GM13977 (cell line): Measurements from ENCODE around the gene CORO2B.

Experiments used
- DNase-seq: peaks from one replicate; pipeline ENCODE4 v3.0.0; 2012; ENCODE audit warnings: low spot score
- in situ Hi-C: fragments of 300-500 bp; cut with MboI; formaldehyde crosslinking; loops from one replicate; pipeline ENCODE4 v1.12.0; 2022; ENCODE audit warnings: low sequenced_read_pairs, low pct_unique_long_range_greater_than_20kb, mixed read lengths, inconsistent platforms; ENCODE audit not compliant: unreplicated experiment
- TF ChIP-seq, protein P1 (sequence below): IDR thresholded peaks from 2 replicates; pipeline ENCODE4 v1.5.1; 2012; ENCODE audit warnings: mild to moderate bottlenecking, control low read depth; ENCODE audit not compliant: insufficient read depth; ENCODE audit errors: extremely low read depth, missing control alignments

CORO2B gene

DNA sequence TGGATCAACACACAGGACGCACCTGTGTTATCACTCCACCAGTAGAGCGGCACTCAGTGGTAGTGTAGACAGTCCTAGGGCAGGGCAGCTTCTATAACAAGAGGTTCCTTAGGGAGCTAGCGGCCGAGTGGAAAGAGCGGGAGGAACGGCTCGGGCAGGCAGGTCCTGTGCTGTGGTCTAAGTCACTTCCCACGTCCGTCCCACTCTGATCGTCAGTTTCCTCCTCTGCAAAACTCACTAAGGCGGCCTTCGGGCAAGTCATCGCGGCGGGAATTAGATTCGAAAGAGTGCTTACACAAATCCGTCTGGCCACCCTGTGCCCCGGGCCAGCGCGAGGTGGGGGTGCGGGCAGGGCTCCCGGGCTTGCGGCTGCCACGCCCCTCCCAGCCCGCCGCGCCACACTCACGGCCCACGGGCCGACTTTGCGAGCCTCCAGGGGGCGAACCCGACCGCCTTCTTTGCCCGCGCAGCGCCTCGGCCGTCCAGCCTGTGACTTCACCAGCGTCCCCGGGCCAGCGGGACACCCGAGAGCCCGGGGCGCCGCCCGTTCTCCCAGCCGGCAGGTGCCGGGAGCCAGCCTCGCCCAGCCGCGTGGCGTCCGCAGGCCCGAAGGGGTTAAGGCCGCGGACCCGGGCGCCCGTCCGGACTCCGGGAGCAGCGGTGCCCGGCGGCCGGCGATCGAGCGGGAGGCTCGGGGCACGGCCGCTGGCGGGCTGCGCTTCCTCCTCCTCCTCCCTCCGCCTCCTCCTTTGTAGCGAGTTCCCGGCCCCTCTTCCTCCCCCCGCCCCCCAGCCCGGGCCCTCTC lies 416 bp upstream of the CORO2B start:
- in situ Hi-C loops = no loop called here
- TF ChIP-seq, protein P1, sequence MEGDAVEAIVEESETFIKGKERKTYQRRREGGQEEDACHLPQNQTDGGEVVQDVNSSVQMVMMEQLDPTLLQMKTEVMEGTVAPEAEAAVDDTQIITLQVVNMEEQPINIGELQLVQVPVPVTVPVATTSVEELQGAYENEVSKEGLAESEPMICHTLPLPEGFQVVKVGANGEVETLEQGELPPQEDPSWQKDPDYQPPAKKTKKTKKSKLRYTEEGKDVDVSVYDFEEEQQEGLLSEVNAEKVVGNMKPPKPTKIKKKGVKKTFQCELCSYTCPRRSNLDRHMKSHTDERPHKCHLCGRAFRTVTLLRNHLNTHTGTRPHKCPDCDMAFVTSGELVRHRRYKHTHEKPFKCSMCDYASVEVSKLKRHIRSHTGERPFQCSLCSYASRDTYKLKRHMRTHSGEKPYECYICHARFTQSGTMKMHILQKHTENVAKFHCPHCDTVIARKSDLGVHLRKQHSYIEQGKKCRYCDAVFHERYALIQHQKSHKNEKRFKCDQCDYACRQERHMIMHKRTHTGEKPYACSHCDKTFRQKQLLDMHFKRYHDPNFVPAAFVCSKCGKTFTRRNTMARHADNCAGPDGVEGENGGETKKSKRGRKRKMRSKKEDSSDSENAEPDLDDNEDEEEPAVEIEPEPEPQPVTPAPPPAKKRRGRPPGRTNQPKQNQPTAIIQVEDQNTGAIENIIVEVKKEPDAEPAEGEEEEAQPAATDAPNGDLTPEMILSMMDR = peak; percentile 20
- peak; percentile 44 for DNase-seq

DNA sequence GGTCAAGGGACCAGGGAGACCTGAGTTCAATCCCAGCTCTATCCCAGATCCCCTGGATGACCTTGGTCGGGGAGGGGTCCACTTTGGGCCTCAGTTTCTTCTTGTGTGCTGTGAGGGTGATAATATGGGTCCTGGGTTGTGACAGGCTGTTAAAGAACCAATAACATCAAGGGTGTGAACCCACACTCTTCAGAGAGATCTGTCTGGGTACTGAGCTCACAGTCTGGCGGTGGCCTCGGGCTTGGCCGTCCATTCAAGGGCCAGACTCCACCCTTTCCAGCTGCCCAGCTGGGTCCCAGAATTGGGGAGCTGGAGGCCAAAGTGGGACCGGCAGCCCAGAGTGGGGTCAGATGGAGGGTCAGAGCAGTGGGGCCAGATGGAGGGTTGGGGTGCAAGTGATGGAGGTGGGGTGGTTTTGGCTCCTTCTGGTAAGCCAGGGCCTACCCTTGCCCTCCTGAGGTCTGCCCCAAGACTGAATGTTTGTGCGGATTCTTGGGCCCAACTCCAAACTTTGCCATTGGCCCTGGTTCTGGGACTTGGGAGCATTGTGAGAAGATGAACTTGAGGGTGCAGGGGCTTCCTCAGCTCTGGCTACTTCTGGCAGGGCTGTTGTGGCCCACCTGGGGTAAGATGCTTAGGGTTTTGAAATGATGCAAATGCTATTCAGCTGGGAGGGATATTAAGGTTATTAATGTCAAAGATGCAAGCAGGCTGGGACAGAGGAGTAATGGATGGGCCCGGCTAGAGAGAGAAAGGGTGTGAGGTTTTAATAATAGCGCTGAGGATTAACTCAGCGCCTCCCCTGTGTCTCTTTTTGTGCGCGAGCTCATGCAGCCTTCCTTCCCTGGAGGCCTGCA lies 1.5 kb downstream of the CORO2B start:
- in situ Hi-C loops = no loop called here
- no peak for DNase-seq
- TF ChIP-seq, protein P1 = no peak

- in situ Hi-C loops = no loop called here
Measured at GRCh38 chr15:68580883-68581155, 2.0 kb downstream of the CORO2B start.

DNA sequence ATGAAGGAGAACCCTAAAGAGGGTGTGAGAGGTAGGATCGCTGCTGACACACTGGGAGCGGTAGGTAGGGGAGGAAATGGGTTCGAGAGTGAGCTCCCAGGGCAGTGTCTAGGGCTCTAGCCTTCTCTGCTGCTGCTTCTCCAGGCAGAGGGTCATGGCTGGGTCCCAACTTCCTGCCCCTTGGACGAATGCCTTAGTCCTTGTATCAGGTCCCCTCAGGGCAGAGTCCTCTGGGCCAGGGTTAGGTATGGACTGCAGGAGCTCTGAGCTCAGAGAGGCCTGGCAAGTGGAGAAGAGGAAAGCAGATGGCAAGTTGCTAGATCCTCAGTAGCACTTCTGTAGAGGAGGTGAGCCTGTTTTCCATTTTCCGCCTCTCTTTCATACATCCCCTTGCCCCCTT lies 2.9 kb downstream of the CORO2B start:
- DNase-seq = no peak
- in situ Hi-C loops = no loop called here
- TF ChIP-seq, protein P1 = no peak

More at GRCh38 chr15:68580883-68581155, 2.0 kb downstream of the CORO2B start:
- DNase-seq = no peak
- TF ChIP-seq, protein P1 = no peak

DNA sequence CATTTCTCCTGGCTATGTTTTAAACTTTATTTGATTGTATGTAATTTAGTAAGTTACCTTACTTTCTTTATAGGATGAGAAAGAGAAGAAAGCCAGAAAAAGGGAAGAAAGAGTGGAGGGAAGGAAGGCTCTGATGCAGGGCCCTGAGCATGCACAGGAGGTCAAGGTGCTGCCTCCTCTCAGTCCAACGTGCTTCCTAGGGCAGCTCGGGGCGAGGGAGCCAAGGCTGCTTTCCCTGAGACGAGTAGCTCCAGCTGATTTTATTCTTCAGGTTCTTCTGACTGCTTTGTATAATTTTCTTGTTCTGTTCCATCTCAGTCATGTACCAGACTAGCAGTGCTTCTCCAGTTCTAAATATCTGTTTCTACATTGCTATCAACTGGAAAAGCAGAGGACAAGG lies 3.4 kb downstream of the CORO2B start:
- TF ChIP-seq, protein P1 = no peak
- no peak for DNase-seq
- in situ Hi-C loops = no loop called here

- TF ChIP-seq, protein P1 = no peak
- in situ Hi-C loops = no loop called here
- no peak for DNase-seq
Measured at GRCh38 chr15:68582864-68583263, 4.1 kb downstream of the CORO2B start.
